ENCODE results near the gene ADAMTS10.
"Not testable (repeated sequence)": the region's sequence is repeated elsewhere in the genome, so short reads cannot be mapped to it uniquely, and the experiment has no call there.

The ADAMTS10 gene

GRCh38 chr19:8610041-8610935 lies at the start of gene ADAMTS10:
Gene ADAMTS10 (minus strand): TSS chr19:8610715. CDS start chr19:8605710, 5,005 bp downstream.
- DNase-seq: no peak

GRCh38 chr19:8659905-8660304 lies 49.4 kb upstream of the ADAMTS10 start:
- no peak for DNase-seq

- no peak for DNase-seq
Measured at GRCh38 chr19:8657869-8658268, 47.4 kb upstream of the ADAMTS10 start.

- DNase-seq: no peak
Measured at GRCh38 chr19:8655340-8655709, 44.8 kb upstream of the ADAMTS10 start.

GRCh38 chr19:8654591-8655339 lies 44.2 kb upstream of the ADAMTS10 start:
- DNase-seq: no peak

DNA sequence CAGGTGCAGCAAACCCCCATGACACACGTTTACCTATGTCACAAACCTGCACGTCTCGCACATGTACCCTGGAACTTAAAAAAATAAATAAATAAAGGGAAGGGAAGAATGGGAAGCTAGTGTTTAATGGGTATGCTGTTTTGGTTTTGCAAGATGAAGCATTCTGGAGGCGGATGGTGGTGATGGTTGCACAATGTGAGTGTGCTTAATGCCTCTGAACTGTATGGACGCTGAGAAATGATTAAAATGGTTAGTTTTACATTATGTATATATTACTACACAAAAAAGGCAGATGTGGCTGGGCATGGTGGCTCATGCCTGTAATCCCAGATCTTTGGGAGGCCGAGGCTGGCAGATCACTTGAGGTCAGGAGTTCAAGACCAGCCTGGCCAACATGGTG lies 37.7 kb upstream of the ADAMTS10 start:
- DNase-seq: no peak

- DNase-seq: no peak
Measured at GRCh38 chr19:8643860-8644653, 33.5 kb upstream of the ADAMTS10 start.

DNA sequence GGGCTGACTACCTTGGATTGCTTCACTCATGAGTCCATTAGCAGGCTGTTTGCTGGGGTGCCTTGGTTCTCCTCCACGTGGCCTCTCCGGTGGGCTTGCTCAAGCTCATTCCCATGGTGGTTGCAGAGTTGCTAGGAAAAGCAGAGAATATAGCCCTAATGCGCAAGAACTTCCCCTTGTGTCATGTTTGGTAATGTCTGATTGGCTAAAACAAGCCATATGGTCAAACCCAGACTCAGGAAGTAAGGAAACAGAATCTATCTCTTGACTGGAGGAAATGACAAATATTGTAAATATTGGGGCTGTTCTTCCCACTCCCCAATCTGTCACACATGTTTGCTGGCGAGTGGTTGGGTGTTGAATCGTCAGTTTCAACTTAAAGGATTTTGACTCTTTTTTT lies 32.0 kb upstream of the ADAMTS10 start:
- DNase-seq: no peak

DNA sequence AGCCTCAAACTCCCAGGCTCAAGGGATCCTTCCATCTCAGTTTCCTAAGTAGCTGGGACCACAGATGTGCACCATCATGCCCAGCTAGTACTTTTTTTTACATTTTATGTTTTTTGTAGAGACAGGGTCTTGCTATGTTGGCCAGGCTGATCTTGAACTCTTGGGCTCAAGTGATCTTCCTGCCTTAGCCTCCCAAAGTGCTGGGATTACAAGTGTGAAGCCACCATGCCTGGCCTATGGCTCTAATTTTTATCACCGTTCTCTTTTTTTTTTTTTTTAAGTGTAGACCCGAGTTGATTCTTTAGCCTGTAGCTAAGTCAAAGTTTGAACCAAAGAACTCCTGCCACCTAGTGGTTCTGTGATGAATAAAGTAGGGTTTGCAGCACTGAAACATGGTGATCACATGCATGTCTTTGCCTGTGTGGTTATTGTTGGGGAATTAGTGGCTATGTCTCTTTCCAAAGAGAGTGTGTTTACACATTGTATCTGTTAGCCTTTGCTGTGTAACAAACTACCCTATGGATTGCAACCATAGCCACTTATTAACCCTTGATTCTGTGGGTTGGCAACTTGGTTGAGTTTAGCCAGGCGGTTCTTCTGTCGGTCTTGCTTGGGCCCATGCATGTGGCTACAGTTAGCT lies 31.5 kb upstream of the ADAMTS10 start:
- DNase-seq: no peak

GRCh38 chr19:8641221-8641907 lies 30.8 kb upstream of the ADAMTS10 start:
- DNase-seq: no peak

DNA sequence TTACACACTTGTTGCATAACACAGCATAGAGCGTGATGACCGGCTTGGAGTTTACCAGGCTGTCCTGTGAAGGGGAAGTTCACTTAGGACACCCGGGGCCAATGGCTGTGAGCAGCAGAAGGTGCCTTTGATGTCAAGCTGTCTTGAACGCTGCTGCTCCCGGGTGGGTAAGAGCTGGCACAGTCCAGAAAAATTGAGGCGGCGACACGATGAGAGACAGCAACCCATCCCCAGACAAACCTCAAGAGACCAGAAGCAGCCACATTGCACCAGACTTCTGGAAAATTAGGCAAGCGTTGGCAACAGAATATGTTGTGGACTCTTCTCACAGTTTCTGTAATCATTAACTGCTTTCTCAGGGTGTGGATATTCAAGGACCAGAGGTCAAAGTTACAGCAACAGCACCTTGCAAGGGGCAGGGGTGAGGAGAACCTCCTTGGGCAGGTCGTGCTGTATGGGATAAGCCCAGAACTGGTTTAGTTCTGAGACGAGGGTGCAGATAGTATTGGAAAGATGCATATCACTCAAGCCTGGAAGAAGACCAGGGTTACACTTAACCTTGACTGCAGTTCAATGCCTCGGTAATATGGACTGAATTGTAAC lies 30.0 kb upstream of the ADAMTS10 start:
- no peak for DNase-seq

DNA sequence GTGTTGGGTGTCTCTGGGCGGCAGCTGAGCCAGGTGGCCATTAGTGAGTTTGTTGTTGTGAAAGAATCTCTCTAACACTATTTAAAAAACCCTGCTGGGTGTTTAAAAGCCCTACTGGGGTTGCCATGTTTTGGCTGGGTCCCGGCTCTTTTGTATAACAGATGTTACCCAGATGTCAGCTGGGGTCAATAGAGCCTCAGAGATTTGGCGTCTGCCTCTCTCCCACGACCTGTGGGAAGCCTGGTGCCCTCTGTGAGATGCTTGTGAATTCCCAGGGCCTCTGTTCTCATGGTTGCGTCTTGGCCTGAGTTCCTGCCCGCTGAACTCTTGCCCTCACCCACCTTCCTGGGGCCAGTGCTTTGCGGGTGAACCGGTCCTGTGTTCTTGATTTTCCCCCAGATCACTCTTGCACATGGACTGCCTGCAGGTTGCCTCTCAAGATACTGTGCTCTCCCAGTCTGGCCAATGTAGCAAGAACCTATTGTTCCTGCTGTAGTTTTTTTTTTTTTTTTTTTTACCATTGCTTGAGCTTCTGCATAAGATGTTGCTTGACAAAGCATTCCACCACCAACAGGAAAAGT lies 29.4 kb upstream of the ADAMTS10 start:
- DNase-seq: no peak

GRCh38 chr19:8638078-8638619 lies 27.6 kb upstream of the ADAMTS10 start:
- no peak for DNase-seq

DNA sequence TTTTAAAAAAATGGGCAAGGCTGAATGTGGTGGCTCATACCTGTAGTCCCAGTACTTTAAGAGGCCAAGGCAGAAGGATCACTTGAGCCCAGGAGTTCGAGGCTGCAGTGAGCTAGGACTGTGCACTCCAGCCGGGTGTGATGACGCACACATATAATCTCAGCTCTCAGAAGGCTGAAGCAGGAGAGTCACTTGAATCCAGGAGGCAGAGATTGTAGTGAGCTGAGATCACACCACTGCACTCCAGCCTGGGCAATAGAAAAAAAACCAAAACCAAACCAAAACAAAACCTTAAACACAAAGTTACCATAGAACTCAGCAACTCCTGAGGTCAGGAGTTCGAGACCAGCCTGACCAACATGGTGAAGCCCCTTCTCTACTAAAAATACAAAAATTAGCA lies 26.6 kb upstream of the ADAMTS10 start:
- not testable (repeated sequence) for DNase-seq

- no peak for DNase-seq
Measured at GRCh38 chr19:8635422-8635821, 24.9 kb upstream of the ADAMTS10 start.

- no peak for DNase-seq
Measured at GRCh38 chr19:8631425-8631819, 20.9 kb upstream of the ADAMTS10 start.

DNA sequence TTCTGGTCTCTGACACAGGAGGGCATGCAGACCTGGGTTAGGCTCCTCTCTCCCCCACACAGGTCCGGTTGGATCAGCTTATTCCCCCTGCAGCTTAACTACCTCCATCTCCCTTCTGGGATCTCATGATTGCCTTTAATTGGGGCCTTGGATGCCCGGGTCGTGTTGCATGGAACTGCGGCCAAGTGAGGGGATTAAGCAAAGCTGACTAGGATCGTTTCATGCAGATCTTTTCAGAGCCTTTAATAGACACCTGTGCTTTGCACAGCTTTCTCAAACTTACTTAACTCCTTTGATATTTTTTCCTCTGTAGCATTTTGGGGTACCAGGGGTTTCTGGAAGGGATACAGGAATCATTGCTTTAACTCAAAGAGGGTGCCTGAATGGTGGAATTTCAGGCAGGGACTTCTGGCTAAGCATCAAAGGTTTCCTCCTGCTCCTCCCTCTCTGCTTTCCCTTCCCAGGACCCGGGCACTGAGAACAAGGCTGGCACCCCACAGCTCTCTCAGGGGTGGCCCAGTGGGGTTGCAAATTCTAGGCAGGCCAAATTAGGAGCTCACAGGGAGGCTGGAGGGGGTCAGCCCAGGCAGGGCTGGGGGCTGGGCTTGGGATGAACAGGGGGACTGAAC lies 20.4 kb upstream of the ADAMTS10 start:
- no peak for DNase-seq

DNA sequence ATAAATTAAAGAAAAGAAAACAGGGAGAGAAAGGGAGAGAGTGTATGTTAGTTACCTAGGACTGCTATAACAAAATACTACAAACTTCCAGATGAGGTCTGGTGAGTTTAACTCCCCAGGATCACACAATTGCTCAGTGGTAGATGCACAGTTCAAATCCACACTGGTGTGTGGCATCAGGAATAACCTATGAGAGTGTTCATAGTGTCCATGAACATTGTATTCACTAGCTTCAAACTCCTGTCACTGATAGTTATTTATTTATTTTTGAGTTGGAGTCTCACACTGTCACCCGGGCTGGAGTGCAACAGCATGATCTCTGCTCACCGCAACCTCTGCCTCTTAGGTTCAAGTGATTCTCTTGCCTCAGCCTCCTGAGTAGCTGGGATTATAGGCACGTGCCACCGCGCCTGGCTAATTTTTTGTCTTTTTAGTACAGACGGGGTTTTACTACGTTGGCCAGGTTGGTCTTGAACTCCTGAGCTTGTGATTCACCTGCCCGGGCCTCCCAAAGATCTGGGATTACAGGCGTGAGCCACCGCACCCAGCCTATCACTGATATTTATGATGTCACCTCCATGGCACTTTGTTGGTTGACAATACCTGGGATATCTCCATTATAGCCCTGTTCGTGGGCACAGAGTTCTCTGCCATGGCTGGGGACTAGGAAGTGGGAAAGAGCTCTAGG lies 19.6 kb upstream of the ADAMTS10 start, which contains the start of gene NFILZ:
Gene NFILZ (plus strand): TSS at position 638 of the 688 bp plus-strand sequence. CDS start 46,133 bp downstream, outside the sequence.
- no peak for DNase-seq

- DNase-seq: no peak
Measured at GRCh38 chr19:8629184-8629583, 18.7 kb upstream of the ADAMTS10 start.

- DNase-seq: no peak
Measured at GRCh38 chr19:8626842-8627241, 16.3 kb upstream of the ADAMTS10 start.

All from DMS79 (cell line).